CD14-positive monocyte (primary cell): ENCODE data around the gene ACTRT1. TPM values are rescaled to one million over a fixed set of nuclear protein-coding genes. Genes with fewer than 3 reads are reported as not detected.

Source experiments
- DNase-seq, 3 donors: peaks; one replicate each; pipeline ENCODE4 v3.0.0-alpha.2; 2011 to 2022
- H2AFZ ChIP-seq: 2 replicates; pipeline ENCODE4 v1.6.0; 2012; ENCODE audit warnings: mild to moderate bottlenecking, low read depth, low read length, inconsistent platforms; ENCODE audit not compliant: insufficient read depth, poor library complexity, severe bottlenecking
- H3K27ac ChIP-seq, 2 donors: 1 replicate in 1 of 2; 2 replicates in 1 of 2; pipeline ENCODE4 v1.5.1; 2012 to 2013; ENCODE audit warnings: low read length in 2 of 2, control low read depth in 1 of 2, inconsistent platforms in 1 of 2, low read depth in 1 of 2, mild to moderate bottlenecking in 1 of 2
- H3K27me3 ChIP-seq, 2 donors: one replicate each; pipeline versions ENCODE4 v1.6.0 to v1.6.1; 2011 to 2013; ENCODE audit warnings: low read length in 2 of 2; ENCODE audit not compliant: control insufficient read depth in 2 of 2, insufficient read depth in 2 of 2
- H3K36me3 ChIP-seq, 2 donors: replicated peaks in 1 of 2; 1 replicate in 1 of 2; 2 replicates in 1 of 2; pipeline versions ENCODE4 v1.5.1 to v1.6.1; 2012 to 2013; ENCODE audit warnings: low read length in 2 of 2, control low read depth in 1 of 2, inconsistent platforms in 1 of 2, mild to moderate bottlenecking in 1 of 2; ENCODE audit not compliant: insufficient read depth in 2 of 2, control insufficient read depth in 1 of 2
- H3K4me1 ChIP-seq, 2 donors: 1 replicate in 1 of 2; 2 replicates in 1 of 2; pipeline versions ENCODE4 v1.5.1 to v1.6.1; 2012 to 2013; ENCODE audit warnings: low read length in 2 of 2, control low read depth in 1 of 2, inconsistent platforms in 1 of 2, mild to moderate bottlenecking in 1 of 2, moderate library complexity in 1 of 2; ENCODE audit not compliant: insufficient read depth in 2 of 2, control insufficient read depth in 1 of 2
- H3K4me2 ChIP-seq: replicated peaks from 2 replicates; pipeline ENCODE3; 2012; ENCODE audit warnings: low read length, moderate library complexity, mild to moderate bottlenecking; ENCODE audit not compliant: poor library complexity, severe bottlenecking; ENCODE audit errors: extremely low read depth
- H3K4me3 ChIP-seq, 3 experiments: fragments of 200-600 bp in 1 of 3; sonication (generic) in 1 of 3; replicated peaks in 1 of 3; 1 replicate in 2 of 3; 2 replicates in 1 of 3; pipeline ENCODE4 v1.5.1; 2011 to 2013; ENCODE audit warnings: low read length in 3 of 3, mild to moderate bottlenecking in 3 of 3, control low read depth in 2 of 3, low read depth in 2 of 3, inconsistent platforms in 1 of 3, moderate library complexity in 1 of 3
- H3K79me2 ChIP-seq: 2 replicates; pipeline ENCODE4 v1.6.0; 2012; ENCODE audit warnings: mild to moderate bottlenecking, control low read depth, inconsistent platforms, low read length, moderate library complexity; ENCODE audit not compliant: insufficient read depth
- H3K9ac ChIP-seq: 2 replicates; pipeline ENCODE4 v1.6.0; 2017; ENCODE audit warnings: low read length, mild to moderate bottlenecking; ENCODE audit not compliant: insufficient read depth, poor library complexity, severe bottlenecking
- H3K9me3 ChIP-seq, 2 donors: replicated peaks in 1 of 2; 1 replicate in 1 of 2; 2 replicates in 1 of 2; pipeline versions ENCODE4 v1.5.1 to v1.6.1; 2012 to 2013; ENCODE audit warnings: low read length in 2 of 2, control low read depth in 1 of 2; ENCODE audit not compliant: control insufficient read depth in 1 of 2, insufficient read depth in 1 of 2
- H4K20me1 ChIP-seq: 2 replicates; pipeline ENCODE4 v1.6.0; 2012; ENCODE audit warnings: mild to moderate bottlenecking, low read length, control low read depth, moderate library complexity; ENCODE audit not compliant: insufficient read depth
- H3K27ac Mint-ChIP-seq, 7 donors: one replicate each; pipeline ENCODE4 v1.8.0; 2020; ENCODE audit warnings: mild to moderate bottlenecking in 7 of 7, mixed read lengths in 7 of 7, moderate library complexity in 6 of 7, inconsistent platforms in 2 of 7
- H3K27me3 Mint-ChIP-seq, 3 donors: one replicate each; pipeline ENCODE4 v1.8.0; 2021 to 2022; ENCODE audit warnings: low read depth in 3 of 3, mild to moderate bottlenecking in 3 of 3, mixed read lengths in 3 of 3, moderate library complexity in 3 of 3, inconsistent platforms in 1 of 3
- H3K36me3 Mint-ChIP-seq, 2 donors: one replicate each; pipeline ENCODE4 v1.8.0; 2020; ENCODE audit warnings: mixed read lengths in 2 of 2, inconsistent platforms in 1 of 2, mild to moderate bottlenecking in 1 of 2
- H3K4me1 Mint-ChIP-seq: one replicate; pipeline ENCODE4 v1.8.0; 2020; ENCODE audit warnings: mild to moderate bottlenecking, mixed read lengths
- H3K4me3 Mint-ChIP-seq, 2 donors: one replicate each; pipeline ENCODE4 v1.8.0; 2020; ENCODE audit warnings: mild to moderate bottlenecking in 2 of 2, mixed read lengths in 2 of 2, moderate library complexity in 1 of 2
- H3K9me3 Mint-ChIP-seq, 7 donors: one replicate each; pipeline ENCODE4 v1.8.0; 2020 to 2022; ENCODE audit warnings: mixed read lengths in 7 of 7, mild to moderate bottlenecking in 6 of 7, moderate library complexity in 6 of 7, inconsistent platforms in 2 of 7
- WGBS: methylation state at CpG from one replicate; pipeline ENCODE4 v1.1.5; 2013; ENCODE audit warnings: missing lambda C conversion rate; ENCODE audit not compliant: insufficient coverage; 5-methylcytosine and 5-hydroxymethylcytosine counted together
- intact Hi-C, 2 donors: fragments of 100-400 bp; cut with micrococcal nuclease; formaldehyde crosslinking; loops; one replicate each; pipeline versions ENCODE4 v1.15.0 to v1.15.1; 2023
- polyA plus RNA-seq, 3 donors: library from polyadenylated mRNA; depleted of rRNA in 1 of 3; unstranded in 2 of 3; stranded (reverse) in 1 of 3; fragments of 300-500 nt in 2 of 3; fragments of >200 nt in 1 of 3; fragmentation: Illumina TruSeq in 2 of 3; gene quantifications; 1 replicate in 2 of 3; 2 replicates in 1 of 3; pipeline ENCODE4 v1.2.3, GENCODE V29; 2012 to 2021
- TF ChIP-seq, protein P1 (sequence below): fragments of 200-600 bp; IDR thresholded peaks from one replicate; pipeline ENCODE4 v1.8.0; 2022; ENCODE audit warnings: antibody characterized with exemption, mild to moderate bottlenecking

The ACTRT1 gene
- polyA plus RNA-seq, 3 donors: not detected

DNA sequence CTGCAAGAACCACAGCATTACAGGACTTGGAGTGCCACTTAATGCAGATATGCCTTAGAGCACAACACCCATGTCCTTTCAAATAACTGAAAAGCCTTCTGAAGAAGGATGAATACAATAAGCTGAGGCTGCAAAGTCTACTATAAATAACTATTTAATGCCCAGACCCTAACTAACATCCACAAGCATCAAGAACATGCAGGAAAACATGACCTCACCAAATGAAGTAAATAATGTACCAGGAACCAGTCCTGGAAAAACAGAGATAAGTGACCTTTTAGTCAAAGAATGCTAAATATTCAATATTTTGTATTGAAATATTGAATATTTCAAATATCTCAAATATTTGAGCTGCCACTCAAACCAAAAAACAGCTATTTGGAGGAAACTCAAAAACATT is 16.9 kb downstream of the ACTRT1 start:
- TF ChIP-seq, protein P1, sequence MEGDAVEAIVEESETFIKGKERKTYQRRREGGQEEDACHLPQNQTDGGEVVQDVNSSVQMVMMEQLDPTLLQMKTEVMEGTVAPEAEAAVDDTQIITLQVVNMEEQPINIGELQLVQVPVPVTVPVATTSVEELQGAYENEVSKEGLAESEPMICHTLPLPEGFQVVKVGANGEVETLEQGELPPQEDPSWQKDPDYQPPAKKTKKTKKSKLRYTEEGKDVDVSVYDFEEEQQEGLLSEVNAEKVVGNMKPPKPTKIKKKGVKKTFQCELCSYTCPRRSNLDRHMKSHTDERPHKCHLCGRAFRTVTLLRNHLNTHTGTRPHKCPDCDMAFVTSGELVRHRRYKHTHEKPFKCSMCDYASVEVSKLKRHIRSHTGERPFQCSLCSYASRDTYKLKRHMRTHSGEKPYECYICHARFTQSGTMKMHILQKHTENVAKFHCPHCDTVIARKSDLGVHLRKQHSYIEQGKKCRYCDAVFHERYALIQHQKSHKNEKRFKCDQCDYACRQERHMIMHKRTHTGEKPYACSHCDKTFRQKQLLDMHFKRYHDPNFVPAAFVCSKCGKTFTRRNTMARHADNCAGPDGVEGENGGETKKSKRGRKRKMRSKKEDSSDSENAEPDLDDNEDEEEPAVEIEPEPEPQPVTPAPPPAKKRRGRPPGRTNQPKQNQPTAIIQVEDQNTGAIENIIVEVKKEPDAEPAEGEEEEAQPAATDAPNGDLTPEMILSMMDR: no peak
- Histone ChIP-seq H3K4me2 (no peak overlapping the region), H4K20me1 (no peaks in the 10 kb centered on the region), H3K79me2 (no peaks in the 10 kb centered on the region), H3K27ac (no peak overlapping the region), H3K4me3 (no peak overlapping the region), H2AFZ (no peak overlapping the region), H3K9me3 (no peaks in the 10 kb centered on the region), H3K9ac (no peak overlapping the region), H3K4me1 (no peaks in the 10 kb centered on the region), H3K36me3 (no peaks in the 10 kb centered on the region), H3K27me3 (no peaks in the 10 kb centered on the region)
- no peak overlapping the region for H3K4me3 Mint-ChIP-seq
- H3K9me3 Mint-ChIP-seq: peaks cover 0 to 4% (median 0%) of the 10 kb centered on the region in 7 donors
- no peak for DNase-seq
- H3K27me3 Mint-ChIP-seq: no peaks in the 10 kb centered on the region
- H3K27ac Mint-ChIP-seq: no peak overlapping the region
- no peaks in the 10 kb centered on the region for H3K36me3 Mint-ChIP-seq
- intact Hi-C loops: no loop called here
- no peaks in the 10 kb centered on the region for H3K4me1 Mint-ChIP-seq

DNA sequence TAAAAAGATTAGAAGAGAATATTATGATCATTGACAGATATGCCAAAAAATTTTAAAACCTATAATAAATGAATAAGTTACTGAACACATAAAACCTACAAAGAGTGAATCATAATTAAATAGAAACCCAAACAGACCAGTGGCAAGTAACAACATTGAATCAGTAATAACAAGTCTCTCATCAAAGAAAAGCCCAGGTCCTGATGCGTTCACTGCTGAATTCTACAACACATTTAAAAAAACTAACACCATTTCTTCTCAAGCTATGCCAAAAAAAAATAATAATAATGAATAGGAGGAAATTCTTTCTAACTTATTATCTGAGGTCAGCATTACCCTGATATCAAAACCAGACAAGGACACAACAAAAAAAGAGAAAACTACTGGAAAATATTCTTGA is 30.6 kb downstream of the ACTRT1 start:
- Histone ChIP-seq H3K4me3 (no peak overlapping the region), H2AFZ (no peak overlapping the region), H3K4me1 (no peaks in the 10 kb centered on the region), H3K9me3 (peaks cover 0 to 4% of the 10 kb centered on the region in 2 donors), H3K9ac (no peak overlapping the region), H3K79me2 (no peaks in the 10 kb centered on the region), H3K27me3 (no peaks in the 10 kb centered on the region), H3K4me2 (no peak overlapping the region), H3K27ac (no peak overlapping the region), H4K20me1 (no peaks in the 10 kb centered on the region), H3K36me3 (no peaks in the 10 kb centered on the region)
- intact Hi-C loops: no loop called here
- WGBS: no CpG with 5 or more reads among the region's 1 CpG
- Mint-ChIP-seq H3K9me3 (peaks cover 0 to 2% (median 2%) of the 10 kb centered on the region in 7 donors), H3K27me3 (no peaks in the 10 kb centered on the region), H3K4me1 (no peaks in the 10 kb centered on the region), H3K27ac (no peak overlapping the region), H3K4me3 (no peak overlapping the region), H3K36me3 (no peaks in the 10 kb centered on the region)
- TF ChIP-seq, protein P1: no peak
- no peak for DNase-seq
